SK-N-SH (cell line): ENCODE measurements around the gene PCSK5. TPM values are rescaled to one million over a fixed set of nuclear protein-coding genes. Genes with fewer than 3 reads are reported as not detected.

ENCODE experiments used
- CTCF ChIA-PET: fragments of 300-600, 350-600 bp; formaldehyde crosslinking; extraction: SDS; loops from one replicate; lab custom pipeline; 2021; lab: Yijun Ruan, JAX
- POLR2A ChIA-PET: fragments of 350-600 bp; sonication (Branson Sonifier 250); formaldehyde crosslinking; extraction: SDS; loops from one replicate; lab custom pipeline; 2020; ENCODE audit warnings: antibody characterized with exemption, inconsistent platforms; lab: Yijun Ruan, JAX
- DNase-seq: peaks from one replicate; pipeline ENCODE4 v3.0.0; 2012
- H2AFZ ChIP-seq: fragments of 200-600 bp; sonication (generic); 2 replicates; pipeline ENCODE4 v1.8.1; 2016; ENCODE audit warnings: antibody characterized with exemption, mild to moderate bottlenecking, low read depth
- H3F3A ChIP-seq: fragments of 200-600 bp; sonication (generic); replicated peaks from 2 replicates; pipeline ENCODE3; 2016; ENCODE audit warnings: antibody characterized with exemption, mild to moderate bottlenecking; ENCODE audit not compliant: insufficient read depth
- H3K27ac ChIP-seq, 2 experiments: fragments of 200-500 bp in 1 of 2; fragments of 200-600 bp in 1 of 2; sonication (Bioruptor generic) in 1 of 2; sonication (generic), shearing (Covaris generic) in 1 of 2; 2 replicates each; pipeline versions ENCODE4 v1.5.1 to v1.6.1; 2014 to 2016; ENCODE audit warnings: low read depth in 2 of 2, inconsistent platforms in 1 of 2, low read length in 1 of 2, mild to moderate bottlenecking in 1 of 2, mixed read lengths in 1 of 2
- H3K27me3 ChIP-seq: fragments of 200-600 bp; sonication (generic), shearing (Covaris generic); 2 replicates; pipeline ENCODE4 v1.6.1; 2016; ENCODE audit warnings: mixed run types; ENCODE audit not compliant: insufficient read depth
- H3K36me3 ChIP-seq, 2 experiments: fragments of 200-500 bp in 1 of 2; fragments of 200-600 bp in 1 of 2; sonication (Bioruptor generic) in 1 of 2; sonication (generic) in 1 of 2; replicated peaks in 1 of 2; 2 replicates each; pipeline versions ENCODE3 to v1.5.1; 2014 to 2016; ENCODE audit warnings: low read length in 1 of 2, mild to moderate bottlenecking in 1 of 2; ENCODE audit not compliant: insufficient read depth in 2 of 2, control insufficient read depth in 1 of 2
- H3K4me1 ChIP-seq, 2 experiments: fragments of 200-500 bp in 1 of 2; fragments of 200-600 bp in 1 of 2; sonication (Bioruptor generic) in 1 of 2; sonication (generic), shearing (Covaris generic) in 1 of 2; 2 replicates each; pipeline versions ENCODE4 v1.5.1 to v1.6.1; 2014 to 2016; ENCODE audit warnings: low read depth in 1 of 2, low read length in 1 of 2, mixed run types in 1 of 2; ENCODE audit not compliant: insufficient read depth in 2 of 2, control insufficient read depth in 1 of 2
- H3K4me2 ChIP-seq: fragments of 200-600 bp; sonication (generic), shearing (Covaris generic); 2 replicates; pipeline ENCODE4 v1.6.1; 2017; ENCODE audit warnings: mixed run types
- H3K4me3 ChIP-seq, 2 experiments: fragments of 200-500 bp in 1 of 2; fragments of 200-600 bp in 1 of 2; sonication (Bioruptor generic) in 1 of 2; sonication (generic), shearing (Covaris generic) in 1 of 2; 2 replicates each; pipeline versions ENCODE4 v1.5.1 to v1.8.1; 2014 to 2016; ENCODE audit warnings: low read depth in 2 of 2, inconsistent platforms in 1 of 2, low read length in 1 of 2, mild to moderate bottlenecking in 1 of 2, mixed read lengths in 1 of 2, moderate library complexity in 1 of 2
- H3K79me2 ChIP-seq: fragments of 200-600 bp; sonication (generic); 2 replicates; pipeline ENCODE4 v1.8.1; 2017; ENCODE audit warnings: mild to moderate bottlenecking; ENCODE audit not compliant: insufficient read depth
- H3K9ac ChIP-seq: fragments of 200-600 bp; sonication (generic); 2 replicates; pipeline ENCODE4 v1.6.1; 2017; ENCODE audit warnings: mixed run types
- H3K9me2 ChIP-seq: fragments of 200-600 bp; sonication (generic); 2 replicates; pipeline ENCODE4 v1.6.1; 2017; ENCODE audit warnings: mixed run types
- H3K9me3 ChIP-seq: fragments of 200-600 bp; sonication (generic); 2 replicates; pipeline ENCODE4 v1.6.1; 2017; ENCODE audit warnings: mixed run types, mild to moderate bottlenecking, moderate library complexity
- H4K20me1 ChIP-seq: fragments of 200-600 bp; sonication (generic); 2 replicates; pipeline ENCODE4 v1.6.1; 2017; ENCODE audit warnings: mild to moderate bottlenecking, mixed run types; ENCODE audit not compliant: insufficient read depth
- CHD2 ChIP-seq: fragments of 150-350 bp; IDR thresholded peaks from 2 replicates; pipeline ENCODE4 v1.6.1; 2018; ENCODE audit warnings: low read length; ENCODE audit not compliant: partially characterized antibody
- CTCF ChIP-seq: fragments of 200-600 bp; sonication (generic); IDR thresholded peaks from 2 replicates; pipeline ENCODE4 v1.6.1; 2017; ENCODE audit warnings: antibody characterized with exemption, mild to moderate bottlenecking, moderate library complexity
- EZH2phosphoT487 ChIP-seq: fragments of 200-600 bp; sonication (generic); IDR thresholded peaks from 2 replicates; pipeline ENCODE4 v1.6.1; 2017; ENCODE audit warnings: low read depth, mixed run types, mild to moderate bottlenecking, antibody characterized with exemption, moderate library complexity, borderline replicate concordance
- FOSL2 ChIP-seq: IDR thresholded peaks from 2 replicates; pipeline ENCODE4 v1.4.0; 2012; ENCODE audit warnings: low read depth, mild to moderate bottlenecking, moderate library complexity, borderline replicate concordance
- FOXJ3 ChIP-seq: sonication (generic); formaldehyde crosslinking; IDR thresholded peaks from 2 replicates; pipeline ENCODE4 v1.5.1; 2020; ENCODE audit warnings: mild to moderate bottlenecking, missing genetic modification reagents
- FOXM1 ChIP-seq: IDR thresholded peaks from 2 replicates; pipeline ENCODE4 v1.4.0; 2012; ENCODE audit warnings: low read depth, mild to moderate bottlenecking
- JUND ChIP-seq: IDR thresholded peaks from 2 replicates; pipeline ENCODE4 v1.4.0; 2012
- POLR2AphosphoS5 ChIP-seq: IDR thresholded peaks from 2 replicates; pipeline ENCODE4 v1.6.1; 2012; ENCODE audit warnings: low read depth, low read length
- RAD21 ChIP-seq: IDR thresholded peaks from 2 replicates; pipeline ENCODE4 v1.6.1; 2012; ENCODE audit warnings: mild to moderate bottlenecking, low read length
- RCOR1 ChIP-seq: fragments of 150-350 bp; IDR thresholded peaks from 2 replicates; pipeline ENCODE4 v1.6.1; 2017; ENCODE audit warnings: antibody characterized with exemption, low read length
- RXRA ChIP-seq: IDR thresholded peaks from 2 replicates; pipeline ENCODE4 v1.4.0; 2012; ENCODE audit warnings: low read depth, mild to moderate bottlenecking, borderline replicate concordance
- SMC3 ChIP-seq: IDR thresholded peaks from 2 replicates; pipeline ENCODE4 v1.6.1; 2012; ENCODE audit warnings: low read depth, low read length, improper control_type of control experiment
- TEAD4 ChIP-seq: IDR thresholded peaks from 2 replicates; pipeline ENCODE4 v1.4.0; 2012; ENCODE audit warnings: mild to moderate bottlenecking, borderline replicate concordance; ENCODE audit not compliant: insufficient read depth
- YY1 ChIP-seq: IDR thresholded peaks from 2 replicates; pipeline ENCODE4 v1.4.0; 2012; ENCODE audit warnings: low read depth, mild to moderate bottlenecking
- WGBS: methylation state at CpG from one replicate; pipeline ENCODE4 v1.1.6; 2017; ENCODE audit warnings: low lambda C conversion rate; 5-methylcytosine and 5-hydroxymethylcytosine counted together
- polyA plus RNA-seq, 3 experiments: library from polyadenylated mRNA; depleted of rRNA; stranded (reverse); fragments of >200 nt; gene quantifications; 2 replicates each; pipeline ENCODE4 v1.2.3, GENCODE V29; 2012
- TF ChIP-seq, protein P1 (sequence below): IDR thresholded peaks from 2 replicates; pipeline ENCODE4 v1.4.0; 2012; ENCODE audit warnings: low read depth, borderline replicate concordance
- TF ChIP-seq, protein P2 (sequence below): fragments of 150-350 bp; IDR thresholded peaks from 2 replicates; pipeline ENCODE4 v1.6.1; 2017; ENCODE audit warnings: antibody characterized with exemption, low read length, low read depth, borderline replicate concordance

PCSK5 gene
- polyA plus RNA-seq, 1 of the 3 experiments (the other 2 are of a cell fraction): 0.08 TPM

DNA sequence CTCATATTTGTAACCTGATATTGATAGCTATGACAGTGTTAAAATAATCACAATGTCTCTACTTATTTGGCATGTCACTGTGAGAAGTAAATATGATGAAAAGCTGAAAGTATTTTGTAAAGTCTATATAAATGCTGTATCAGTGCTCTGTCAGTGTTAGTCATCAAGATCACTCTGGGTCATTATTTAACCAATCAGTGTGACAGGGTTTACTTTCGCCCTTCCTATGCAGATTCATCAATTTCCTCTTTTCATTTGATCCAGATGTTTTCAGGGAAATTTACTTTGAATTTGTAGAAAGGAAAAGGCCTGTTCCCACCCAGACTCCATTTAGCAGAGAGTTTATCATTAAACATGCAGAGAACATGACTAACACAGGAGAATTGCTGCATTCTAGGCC, 9.9 kb upstream of the PCSK5 start (continued):
- no peak for TF ChIP-seq FOXJ3 (CRISPR knock-in tag)

DNA sequence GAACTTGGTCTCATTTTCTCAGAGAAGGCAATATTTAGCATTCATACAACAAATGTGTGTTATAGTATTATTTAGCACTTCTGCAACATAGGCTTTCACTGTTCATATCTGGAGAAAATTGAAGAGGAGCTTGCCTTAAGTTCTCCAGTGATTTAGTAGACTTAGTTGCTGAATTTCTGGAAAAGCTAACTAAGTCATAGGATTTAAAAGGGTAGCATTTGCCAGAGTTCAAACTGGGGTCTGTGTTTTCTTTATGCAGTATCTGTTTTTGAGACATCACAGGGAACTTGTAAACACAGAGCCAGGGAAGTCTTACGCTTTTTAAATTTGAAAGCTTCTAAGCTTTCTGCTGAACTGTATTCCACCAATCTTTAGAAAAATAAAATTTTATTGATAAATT, 8.7 kb upstream of the PCSK5 start:
- Histone ChIP-seq H3K27me3 (peaks cover 7% of the 10 kb centered on the region; the same call in 1 of the 2 replicates), H3K9ac (no peak overlapping the region), H2AFZ (no peak overlapping the region), H3K79me2 (no peaks in the 10 kb centered on the region), H3K4me2 (no peak overlapping the region), H3K4me1 (no peaks in the 10 kb centered on the region), H3K9me3 (no peaks in the 10 kb centered on the region), H4K20me1 (no peaks in the 10 kb centered on the region), H3K27ac (no peak overlapping the region), H3K9me2 (no peaks in the 10 kb centered on the region), H3K4me3 (no peak overlapping the region), H3K36me3 (no peaks in the 10 kb centered on the region), H3F3A (no peaks in the 10 kb centered on the region)
- TF ChIP-seq RCOR1 (no peak), FOSL2 (no peak), EZH2phosphoT487 (no peak), FOXJ3 (CRISPR knock-in tag) (no peak), RXRA (no peak), CTCF (no peak), TEAD4 (no peak), YY1 (no peak), CHD2 (no peak), SMC3 (no peak), POLR2AphosphoS5 (no peak), RAD21 (no peak), FOXM1 (no peak), JUND (no peak)
- TF ChIP-seq, protein P1, sequence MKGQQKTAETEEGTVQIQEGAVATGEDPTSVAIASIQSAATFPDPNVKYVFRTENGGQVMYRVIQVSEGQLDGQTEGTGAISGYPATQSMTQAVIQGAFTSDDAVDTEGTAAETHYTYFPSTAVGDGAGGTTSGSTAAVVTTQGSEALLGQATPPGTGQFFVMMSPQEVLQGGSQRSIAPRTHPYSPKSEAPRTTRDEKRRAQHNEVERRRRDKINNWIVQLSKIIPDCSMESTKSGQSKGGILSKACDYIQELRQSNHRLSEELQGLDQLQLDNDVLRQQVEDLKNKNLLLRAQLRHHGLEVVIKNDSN: no peak
- TF ChIP-seq, protein P2, sequence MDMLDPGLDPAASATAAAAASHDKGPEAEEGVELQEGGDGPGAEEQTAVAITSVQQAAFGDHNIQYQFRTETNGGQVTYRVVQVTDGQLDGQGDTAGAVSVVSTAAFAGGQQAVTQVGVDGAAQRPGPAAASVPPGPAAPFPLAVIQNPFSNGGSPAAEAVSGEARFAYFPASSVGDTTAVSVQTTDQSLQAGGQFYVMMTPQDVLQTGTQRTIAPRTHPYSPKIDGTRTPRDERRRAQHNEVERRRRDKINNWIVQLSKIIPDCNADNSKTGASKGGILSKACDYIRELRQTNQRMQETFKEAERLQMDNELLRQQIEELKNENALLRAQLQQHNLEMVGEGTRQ: no peak
- WGBS: 17% methylated on average over 1 of the region's 1 CpG
- ChIA-PET POLR2A (no interaction called here), CTCF (interaction anchor here (1.1 kb wide), 1 partner anchor 13 kb away, joined by 3 read pairs; no protein-coding TSS in a partner anchor)
- DNase-seq: no peak
